H9 (cell line): ENCODE results near the gene TOM1L2. TPM values are rescaled to one million over a fixed set of nuclear protein-coding genes. Genes with fewer than 3 reads are reported as not detected.

Experiments used
- DNase-seq: peaks from one replicate; pipeline ENCODE4 v3.0.0-alpha.2; 2017
- H2AFZ ChIP-seq: one replicate; pipeline ENCODE4 v1.6.1; 2013; ENCODE audit warnings: mild to moderate bottlenecking, low read length, control low read depth, moderate library complexity
- H2AK5ac ChIP-seq: 2 replicates; pipeline ENCODE4 v1.6.1; 2013; ENCODE audit warnings: low read length, control low read depth, mixed read lengths; ENCODE audit not compliant: insufficient read length
- H2BK120ac ChIP-seq: one replicate; pipeline ENCODE4 v1.6.1; 2013; ENCODE audit warnings: low read depth, mild to moderate bottlenecking, low read length, control low read depth, inconsistent platforms; ENCODE audit not compliant: poor library complexity, severe bottlenecking
- H2BK12ac ChIP-seq: 2 replicates; pipeline ENCODE4 v1.6.1; 2013; ENCODE audit warnings: low read length, control low read depth, mixed read lengths, low read depth; ENCODE audit not compliant: insufficient read length
- H2BK15ac ChIP-seq: 2 replicates; pipeline ENCODE4 v1.6.1; 2013; ENCODE audit warnings: low read depth, low read length, control low read depth
- H2BK20ac ChIP-seq: one replicate; pipeline ENCODE4 v1.6.1; 2013; ENCODE audit warnings: low read depth, mild to moderate bottlenecking, low read length, control low read depth, inconsistent platforms; ENCODE audit not compliant: poor library complexity, severe bottlenecking
- H2BK5ac ChIP-seq: 2 replicates; pipeline ENCODE4 v1.6.1; 2013; ENCODE audit warnings: low read length, control low read depth, mixed read lengths; ENCODE audit not compliant: insufficient read length
- H3K14ac ChIP-seq: 2 replicates; pipeline ENCODE4 v1.6.1; 2013; ENCODE audit warnings: low read length, control low read depth; ENCODE audit not compliant: insufficient read depth
- H3K18ac ChIP-seq: 2 replicates; pipeline ENCODE4 v1.6.1; 2013; ENCODE audit warnings: low read depth, mild to moderate bottlenecking, mixed read lengths, low read length, control low read depth; ENCODE audit not compliant: insufficient read length
- H3K23ac ChIP-seq: 2 replicates; pipeline ENCODE4 v1.6.1; 2013; ENCODE audit warnings: low read length, control low read depth, mixed read lengths, low read depth; ENCODE audit not compliant: insufficient read length
- H3K23me2 ChIP-seq: 2 replicates; pipeline ENCODE4 v1.6.1; 2013; ENCODE audit warnings: low read depth, mild to moderate bottlenecking, mixed read lengths, low read length, control low read depth; ENCODE audit not compliant: insufficient read length, poor library complexity, severe bottlenecking
- H3K27ac ChIP-seq: 2 replicates; pipeline ENCODE4 v1.5.1; 2013; ENCODE audit warnings: low read length, control low read depth, mixed read lengths, low read depth; ENCODE audit not compliant: insufficient read length
- H3K27me3 ChIP-seq: 2 replicates; pipeline ENCODE4 v1.6.1; 2013; ENCODE audit warnings: low read length, control low read depth, inconsistent platforms; ENCODE audit not compliant: insufficient read depth
- H3K4ac ChIP-seq: 2 replicates; pipeline ENCODE4 v1.6.1; 2013; ENCODE audit warnings: low read depth, mild to moderate bottlenecking, control low read depth, inconsistent platforms, low read length, moderate library complexity
- H3K4me1 ChIP-seq: 2 replicates; pipeline ENCODE4 v1.6.1; 2013; ENCODE audit warnings: low read length, control low read depth, inconsistent platforms; ENCODE audit not compliant: insufficient read depth
- H3K4me2 ChIP-seq: 2 replicates; pipeline ENCODE4 v1.6.1; 2013; ENCODE audit warnings: low read length, control low read depth, mixed read lengths; ENCODE audit not compliant: insufficient read length, insufficient read depth
- H3K56ac ChIP-seq: 2 replicates; pipeline ENCODE4 v1.6.1; 2013; ENCODE audit warnings: low read depth, mild to moderate bottlenecking, mixed read lengths, low read length, control low read depth; ENCODE audit not compliant: insufficient read length
- H3K79me1 ChIP-seq: 2 replicates; pipeline ENCODE4 v1.6.1; 2013; ENCODE audit warnings: low read depth, mild to moderate bottlenecking, moderate library complexity, low read length, control low read depth, inconsistent platforms; ENCODE audit not compliant: insufficient read depth, poor library complexity, severe bottlenecking
- H3K79me2 ChIP-seq: 2 replicates; pipeline ENCODE4 v1.6.1; 2013; ENCODE audit warnings: low read length, control low read depth, inconsistent platforms; ENCODE audit not compliant: insufficient read depth
- H3K9ac ChIP-seq: 2 replicates; pipeline ENCODE4 v1.6.1; 2013; ENCODE audit warnings: low read length, control low read depth, mixed read lengths; ENCODE audit not compliant: insufficient read length; ENCODE audit errors: extremely low read depth
- H3K9me3 ChIP-seq: one replicate; pipeline ENCODE4 v1.6.1; 2013; ENCODE audit warnings: low read depth, low read length, inconsistent platforms; ENCODE audit not compliant: control insufficient read depth
- H3T11ph ChIP-seq: one replicate; pipeline ENCODE4 v1.6.1; 2013; ENCODE audit warnings: mild to moderate bottlenecking, low read length, control low read depth, inconsistent platforms
- H4K20me1 ChIP-seq: one replicate; pipeline ENCODE4 v1.6.1; 2013; ENCODE audit not compliant: control insufficient read depth, insufficient read length, insufficient read depth
- H4K5ac ChIP-seq: 2 replicates; pipeline ENCODE4 v1.6.1; 2013; ENCODE audit warnings: low read depth, mild to moderate bottlenecking, mixed read lengths, low read length, control low read depth; ENCODE audit not compliant: insufficient read length
- H4K8ac ChIP-seq: replicated peaks from 2 replicates; pipeline ENCODE4 v1.6.1; 2013; ENCODE audit warnings: low read length, control low read depth, mixed read lengths, low read depth; ENCODE audit not compliant: insufficient read length
- H4K91ac ChIP-seq: 2 replicates; pipeline ENCODE4 v1.6.1; 2013; ENCODE audit warnings: low read depth, mild to moderate bottlenecking, moderate library complexity, mixed read lengths, low read length, control low read depth; ENCODE audit not compliant: insufficient read length
- H3K27ac Mint-ChIP-seq, 3 experiments: 2 replicates in 2 of 3; 3 replicates in 1 of 3; pipeline ENCODE4 v1.8.0; 2020 to 2021; ENCODE audit warnings: mixed read lengths in 3 of 3, mild to moderate bottlenecking in 1 of 3, moderate library complexity in 1 of 3
- H3K27me3 Mint-ChIP-seq: 2 replicates; pipeline ENCODE4 v1.8.0; 2021; ENCODE audit warnings: low read depth, mild to moderate bottlenecking, moderate library complexity, mixed read lengths
- H3K36me3 Mint-ChIP-seq, 3 experiments: 2 replicates in 2 of 3; 3 replicates in 1 of 3; pipeline ENCODE4 v1.8.0; 2020 to 2021; ENCODE audit warnings: low read depth in 3 of 3, mixed read lengths in 3 of 3; ENCODE audit not compliant: insufficient read depth in 1 of 3
- H3K4me1 Mint-ChIP-seq, 2 experiments: 2 replicates each; pipeline ENCODE4 v1.8.0; 2020; ENCODE audit warnings: mixed read lengths in 2 of 2
- H3K4me3 Mint-ChIP-seq, 2 experiments: 2 replicates in 1 of 2; 3 replicates in 1 of 2; pipeline ENCODE4 v1.8.0; 2020 to 2021; ENCODE audit warnings: mild to moderate bottlenecking in 2 of 2, mixed read lengths in 2 of 2, moderate library complexity in 1 of 2
- H3K9me3 Mint-ChIP-seq, 2 experiments: 2 replicates in 1 of 2; 3 replicates in 1 of 2; pipeline ENCODE4 v1.8.0; 2020; ENCODE audit warnings: mild to moderate bottlenecking in 2 of 2, mixed read lengths in 2 of 2, moderate library complexity in 1 of 2
- WGBS: extraction: QIAGEN DNeasy Blood & Tissue Kit; methylation state at CpG from one replicate; pipeline ENCODE4 v1.1.7; 2013; ENCODE audit warnings: missing lambda C conversion rate, low lambda C conversion rate, mixed read lengths; ENCODE audit not compliant: insufficient read length; ENCODE audit errors: extremely low coverage; 5-methylcytosine and 5-hydroxymethylcytosine counted together
- total RNA-seq: library from RNA; stranded (reverse); gene quantifications from 2 replicates; pipeline ENCODE4 v1.2.1, GENCODE V29; 2021
- TF ChIP-seq, protein P1 (sequence below): fragments of 200-600 bp; sonication (generic); conservative IDR thresholded peaks from 3 replicates; pipeline ENCODE4 v1.8.0; 2021; ENCODE audit warnings: antibody characterized with exemption, mild to moderate bottlenecking

TOM1L2 gene
- total RNA-seq, 1 experiment from 2014 or later = 4.6 TPM

DNA sequence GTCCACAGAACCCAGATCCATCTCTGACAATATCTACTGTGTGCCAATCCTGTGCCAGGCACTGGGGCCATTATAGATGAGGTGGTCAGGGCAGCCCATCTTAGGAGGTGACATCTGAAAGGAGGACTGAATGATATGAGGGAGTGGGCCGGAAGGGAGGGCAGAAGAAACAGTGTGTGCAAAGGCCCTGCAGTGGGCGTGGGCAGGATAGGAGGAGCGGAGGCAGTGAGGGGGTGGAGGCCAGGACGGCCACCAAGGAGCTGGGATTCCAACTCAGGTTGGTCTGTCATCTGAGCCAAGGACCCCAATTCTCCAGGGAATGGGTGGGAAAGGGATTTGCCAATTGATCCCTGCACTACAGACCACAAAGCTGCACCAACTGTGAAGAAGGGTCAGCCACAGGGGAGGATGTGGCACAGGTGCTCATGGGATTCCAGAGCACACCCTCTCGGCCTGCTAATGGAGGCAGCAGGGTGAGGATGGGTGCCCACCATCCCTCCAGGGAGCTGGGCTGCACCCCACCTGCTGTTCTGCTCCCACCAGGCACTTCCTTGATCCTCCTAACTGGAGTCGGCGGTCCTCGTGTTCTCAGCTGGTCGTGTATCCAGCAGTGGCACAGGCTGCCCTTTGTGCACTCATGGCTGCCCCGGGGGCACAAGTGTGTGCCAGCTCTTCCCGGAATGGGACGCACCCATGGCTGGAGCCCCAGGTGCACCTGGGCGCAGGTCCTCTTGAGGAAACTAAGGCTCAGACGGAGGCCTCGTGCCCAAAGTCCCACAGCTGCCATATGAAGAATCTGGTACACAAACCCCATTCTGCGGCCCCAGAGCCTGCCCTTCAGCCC lies 145.0 kb downstream of the TOM1L2 start:
- Mint-ChIP-seq H3K4me1 (peaks cover 47 to 67% of the 10 kb centered on the region in 2 experiments), H3K27me3 (no peaks in the 10 kb centered on the region), H3K4me3 (no peak overlapping the region), H3K9me3 (no peaks in the 10 kb centered on the region), H3K27ac (peak overlapping the region in 2 of 3 experiments; percentile 41 to 89; a peak in 4 of 7 replicates), H3K36me3 (peaks cover 8 to 39% (median 20%) of the 10 kb centered on the region in 3 experiments; a peak in 6 of 7 replicates)
- Histone ChIP-seq H2BK120ac (no peak overlapping the region), H2BK12ac (no peak overlapping the region), H3K23me2 (peaks cover 9% of the 10 kb centered on the region), H4K5ac (no peak overlapping the region), H4K8ac (no peak overlapping the region), H3K23ac (no peak overlapping the region), H4K91ac (no peak overlapping the region), H2BK20ac (no peak overlapping the region), H2AFZ (no peak overlapping the region), H3K14ac (no peak overlapping the region; the same call in 1 of the 2 replicates), H2BK15ac (no peak overlapping the region), H3K79me2 (peaks cover 14% of the 10 kb centered on the region; the same call in 1 of the 2 replicates), H3T11ph (no peak overlapping the region), H2BK5ac (no peak overlapping the region), H2AK5ac (no peak overlapping the region), H3K4ac (no peak overlapping the region), H3K4me2 (no peak overlapping the region), H3K9me3 (no peaks in the 10 kb centered on the region), H3K9ac (no peak overlapping the region), H3K27me3 (no peaks in the 10 kb centered on the region), H3K4me1 (peaks cover 11% of the 10 kb centered on the region), H3K18ac (no peak overlapping the region), H4K20me1 (peaks cover 2% of the 10 kb centered on the region), H3K27ac (no peak overlapping the region), H3K79me1 (peaks cover 16% of the 10 kb centered on the region), H3K56ac (no peak overlapping the region)
- no peak for DNase-seq
- WGBS = no CpG with 5 or more reads among the region's 16 CpGs
- TF ChIP-seq, protein P1, sequence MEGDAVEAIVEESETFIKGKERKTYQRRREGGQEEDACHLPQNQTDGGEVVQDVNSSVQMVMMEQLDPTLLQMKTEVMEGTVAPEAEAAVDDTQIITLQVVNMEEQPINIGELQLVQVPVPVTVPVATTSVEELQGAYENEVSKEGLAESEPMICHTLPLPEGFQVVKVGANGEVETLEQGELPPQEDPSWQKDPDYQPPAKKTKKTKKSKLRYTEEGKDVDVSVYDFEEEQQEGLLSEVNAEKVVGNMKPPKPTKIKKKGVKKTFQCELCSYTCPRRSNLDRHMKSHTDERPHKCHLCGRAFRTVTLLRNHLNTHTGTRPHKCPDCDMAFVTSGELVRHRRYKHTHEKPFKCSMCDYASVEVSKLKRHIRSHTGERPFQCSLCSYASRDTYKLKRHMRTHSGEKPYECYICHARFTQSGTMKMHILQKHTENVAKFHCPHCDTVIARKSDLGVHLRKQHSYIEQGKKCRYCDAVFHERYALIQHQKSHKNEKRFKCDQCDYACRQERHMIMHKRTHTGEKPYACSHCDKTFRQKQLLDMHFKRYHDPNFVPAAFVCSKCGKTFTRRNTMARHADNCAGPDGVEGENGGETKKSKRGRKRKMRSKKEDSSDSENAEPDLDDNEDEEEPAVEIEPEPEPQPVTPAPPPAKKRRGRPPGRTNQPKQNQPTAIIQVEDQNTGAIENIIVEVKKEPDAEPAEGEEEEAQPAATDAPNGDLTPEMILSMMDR = no peak
